HG03135 (cell line): Measurements from ENCODE around the gene GTF2A1L.
"Not testable (repeated sequence)": the region's sequence is repeated elsewhere in the genome, so short reads cannot be mapped to it uniquely, and the experiment has no call there.

ENCODE experiments used
- ATAC-seq: cut with Tn5 transposase; IDR thresholded peaks from one replicate; pipeline ENCODE4 v1.9.1; 2021; ENCODE audit warnings: mild to moderate bottlenecking, moderate library complexity; ENCODE audit not compliant: unreplicated experiment

Gene GTF2A1L

GRCh38 chr2:48607307-48608014 lies 10.2 kb upstream of the GTF2A1L start:
- ATAC-seq, result no peak

GRCh38 chr2:48613211-48613610 lies 4.4 kb upstream of the GTF2A1L start:
- no peak for ATAC-seq

GRCh38 chr2:48614581-48614980 lies 3.1 kb upstream of the GTF2A1L start:
- not testable (repeated sequence) for ATAC-seq

- ATAC-seq, result no peak
Measured at GRCh38 chr2:48619526-48619925, 1.9 kb downstream of the GTF2A1L start.

GRCh38 chr2:48620604-48621003 lies 2.9 kb downstream of the GTF2A1L start:
- no peak for ATAC-seq

- ATAC-seq, result not testable (repeated sequence)
Measured at GRCh38 chr2:48622691-48623090, 5.0 kb downstream of the GTF2A1L start.

- no peak for ATAC-seq
Measured at GRCh38 chr2:48624696-48625095, 7.0 kb downstream of the GTF2A1L start.

GRCh38 chr2:48626047-48626446 lies 8.4 kb downstream of the GTF2A1L start:
- no peak for ATAC-seq

GRCh38 chr2:48633143-48633542 lies 15.5 kb downstream of the GTF2A1L start:
- no peak for ATAC-seq

- ATAC-seq, result no peak
Measured at GRCh38 chr2:48635786-48636185, 18.1 kb downstream of the GTF2A1L start.

- no peak for ATAC-seq
Measured at GRCh38 chr2:48638261-48638660, 20.6 kb downstream of the GTF2A1L start.

GRCh38 chr2:48651158-48651790 lies 33.6 kb downstream of the GTF2A1L start:
- ATAC-seq, result no peak

GRCh38 chr2:48668992-48669391 lies 51.3 kb downstream of the GTF2A1L start:
- peak; percentile 98 for ATAC-seq

GRCh38 chr2:48673581-48673980 lies 55.9 kb downstream of the GTF2A1L start:
- no peak for ATAC-seq

- ATAC-seq, result no peak
Measured at GRCh38 chr2:48674933-48675332, 57.3 kb downstream of the GTF2A1L start.

- no peak for ATAC-seq
Measured at GRCh38 chr2:48677450-48677849, 59.8 kb downstream of the GTF2A1L start.

GRCh38 chr2:48685126-48685525 lies 67.5 kb downstream of the GTF2A1L start:
- no peak for ATAC-seq

- no peak for ATAC-seq
Measured at GRCh38 chr2:48691935-48692691, 74.5 kb downstream of the GTF2A1L start.

- ATAC-seq, result no peak
Measured at GRCh38 chr2:48693066-48693465, 75.4 kb downstream of the GTF2A1L start.

- ATAC-seq, result no peak
Measured at GRCh38 chr2:48693645-48694044, 76.0 kb downstream of the GTF2A1L start.

GRCh38 chr2:48694149-48694548 lies 76.5 kb downstream of the GTF2A1L start:
- no peak for ATAC-seq

- no peak for ATAC-seq
Measured at GRCh38 chr2:48695991-48696390, 78.3 kb downstream of the GTF2A1L start.
